HCT116 (cell line): ENCODE measurements around the gene STX12. TPM values are rescaled to one million over a fixed set of nuclear protein-coding genes. Genes with fewer than 3 reads are reported as not detected.

Source experiments
- ATAC-seq: fragments of 200-7000 bp; cut with Tn5 transposase; 2 replicates; pipeline ENCODE4 v1.9.1; 2020; ENCODE audit warnings: mild to moderate bottlenecking, moderate library complexity
- BruUV-seq: library from RNA; stranded (reverse); fragments of 400-500 nt; replicated peaks from 2 replicates; lab custom pipeline; 2021; lab: Mats Ljungman, UMichigan
- CTCF ChIA-PET: fragments of 300-600 bp; sonication (Branson Sonifier 250); formaldehyde crosslinking; loops from one replicate; lab custom pipeline; 2021; ENCODE audit warnings: antibody characterized with exemption; lab: Charles Lee
- POLR2A ChIA-PET: fragments of 300-600, 350-600 bp; sonication (Branson Sonifier 250); formaldehyde crosslinking; loops from one replicate; lab custom pipeline; 2021; ENCODE audit warnings: antibody characterized with exemption; lab: Charles Lee
- RAD21 ChIA-PET, 2 experiments: fragments of 300-600 bp; sonication (Branson Sonifier 250); formaldehyde crosslinking; loops; one replicate each; lab custom pipeline; 2023; ENCODE audit warnings: low total read pairs in 2 of 2; ENCODE audit not compliant: uncharacterized antibody in 2 of 2, unreplicated experiment in 2 of 2, low non-redundant PET in 1 of 2; lab: Charles Lee
- DNase-seq: peaks from one replicate; pipeline ENCODE4 v3.0.0-alpha.2; 2010; ENCODE audit warnings: low read depth, low spot score
- H2AFZ ChIP-seq: fragments of 200-600 bp; shearing (Covaris generic), sonication (generic); 2 replicates; pipeline ENCODE4 v1.6.1; 2017; ENCODE audit warnings: low read depth, mixed run types, mixed read lengths, antibody characterized with exemption, low read length; ENCODE audit not compliant: poor library complexity, severe bottlenecking
- H3K27ac ChIP-seq: 2 replicates; pipeline ENCODE4 v1.5.1; 2012; ENCODE audit warnings: low read depth, low read length
- H3K27me3 ChIP-seq: fragments of 200-600 bp; sonication (generic); 2 replicates; pipeline ENCODE4 v1.6.1; 2016; ENCODE audit warnings: mixed run types, low read length, mixed read lengths; ENCODE audit not compliant: insufficient read depth
- H3K36me3 ChIP-seq, 2 experiments: fragments of 200-500 bp in 1 of 2; fragments of 200-600 bp in 1 of 2; sonication (Bioruptor generic) in 1 of 2; sonication (generic) in 1 of 2; 2 replicates each; pipeline versions ENCODE4 v1.5.1 to v1.6.1; 2014 to 2016; ENCODE audit warnings: low read length in 2 of 2, inconsistent platforms in 1 of 2, mixed read lengths in 1 of 2, mixed run types in 1 of 2; ENCODE audit not compliant: insufficient read depth in 2 of 2, control insufficient read depth in 1 of 2
- H3K4me1 ChIP-seq, 2 experiments: fragments of 200-600 bp in 1 of 2; sonication (generic) in 1 of 2; 2 replicates each; pipeline versions ENCODE4 v1.5.1 to v1.6.1; 2012 to 2017; ENCODE audit warnings: low read length in 2 of 2, inconsistent platforms in 1 of 2, mild to moderate bottlenecking in 1 of 2, mixed read lengths in 1 of 2, mixed run types in 1 of 2, moderate library complexity in 1 of 2; ENCODE audit not compliant: insufficient read depth in 2 of 2, control insufficient read depth in 1 of 2
- H3K4me2 ChIP-seq: fragments of 200-600 bp; sonication (generic); 2 replicates; pipeline ENCODE4 v1.6.1; 2017; ENCODE audit warnings: mixed run types, low read length, mixed read lengths
- H3K4me3 ChIP-seq, 2 experiments: fragments of 200-600 bp in 1 of 2; sonication (generic) in 1 of 2; replicated peaks in 1 of 2; 2 replicates each; pipeline ENCODE4 v1.5.1; 2011 to 2016; ENCODE audit warnings: low read length in 2 of 2, control low read depth in 1 of 2, low read depth in 1 of 2, mild to moderate bottlenecking in 1 of 2, mixed read lengths in 1 of 2, mixed run types in 1 of 2
- H3K79me2 ChIP-seq: fragments of 200-600 bp; sonication (generic); 2 replicates; pipeline ENCODE4 v1.6.1; 2017; ENCODE audit warnings: mild to moderate bottlenecking, mixed run types, low read length, moderate library complexity, mixed read lengths; ENCODE audit not compliant: insufficient read depth
- H3K9ac ChIP-seq: fragments of 200-600 bp; sonication (generic); 2 replicates; pipeline ENCODE4 v1.6.1; 2016; ENCODE audit warnings: low read length, mixed read lengths
- H3K9me2 ChIP-seq: fragments of 200-600 bp; sonication (generic), shearing (Covaris generic); 2 replicates; pipeline ENCODE4 v1.6.1; 2017; ENCODE audit warnings: mixed run types, mild to moderate bottlenecking, moderate library complexity; ENCODE audit not compliant: insufficient read depth
- H3K9me3 ChIP-seq, 2 experiments: fragments of 200-500 bp in 1 of 2; fragments of 200-600 bp in 1 of 2; sonication (Bioruptor generic) in 1 of 2; sonication (generic) in 1 of 2; 2 replicates each; pipeline ENCODE4 v1.6.1; 2014 to 2017; ENCODE audit warnings: low read length in 2 of 2, mixed read lengths in 2 of 2, inconsistent platforms in 1 of 2, low read depth in 1 of 2, mild to moderate bottlenecking in 1 of 2, mixed run types in 1 of 2, moderate library complexity in 1 of 2; ENCODE audit not compliant: control insufficient read depth in 1 of 2, insufficient read depth in 1 of 2
- H4K20me1 ChIP-seq: fragments of 200-600 bp; sonication (generic), shearing (Covaris generic); 2 replicates; pipeline ENCODE4 v1.6.1; 2017; ENCODE audit warnings: mixed run types, mild to moderate bottlenecking, moderate library complexity; ENCODE audit not compliant: insufficient read depth
- CBX3 ChIP-seq: IDR thresholded peaks from 2 replicates; pipeline ENCODE4 v1.6.1; 2012; ENCODE audit warnings: low read depth
- CEBPB ChIP-seq: IDR thresholded peaks from 2 replicates; pipeline ENCODE4 v1.6.1; 2012; ENCODE audit warnings: low read depth
- EZH2 ChIP-seq: fragments of 200-600 bp; sonication (generic); IDR thresholded peaks from 2 replicates; pipeline ENCODE4 v1.6.1; 2017; ENCODE audit warnings: antibody characterized with exemption, mixed run types
- FOSL1 ChIP-seq: IDR thresholded peaks from 2 replicates; pipeline ENCODE4 v1.6.1; 2012; ENCODE audit warnings: low read depth
- POLR2A ChIP-seq: IDR thresholded peaks from 2 replicates; pipeline ENCODE4 v1.7.0; 2011; ENCODE audit warnings: borderline replicate concordance; ENCODE audit not compliant: insufficient read depth, insufficient read length; ENCODE audit errors: extremely low read depth
- RAD21 ChIP-seq: IDR thresholded peaks from 2 replicates; pipeline ENCODE4 v1.6.1; 2012; ENCODE audit warnings: low read depth, mild to moderate bottlenecking
- SRF ChIP-seq: IDR thresholded peaks from 2 replicates; pipeline ENCODE4 v1.6.1; 2012; ENCODE audit warnings: low read depth
- ZFX ChIP-seq: fragments of 450-650 bp; IDR thresholded peaks from 2 replicates; pipeline ENCODE4 v1.6.1; 2017
- ZNF274 ChIP-seq: fragments of 200-500 bp; sonication (Bioruptor generic); IDR thresholded peaks from 2 replicates; pipeline ENCODE4 v1.6.1; 2014; ENCODE audit warnings: mild to moderate bottlenecking, low read depth, low read length, inconsistent platforms
- intact Hi-C: fragments of 100-400 bp; cut with micrococcal nuclease; formaldehyde crosslinking; loops from 2 replicates; pipeline ENCODE4 v1.10.0; 2022
- total RNA-seq: library from RNA; stranded (reverse); gene quantifications from one replicate; pipeline ENCODE4 v1.2.1, GENCODE V29; 2021; ENCODE audit not compliant: unreplicated experiment
- TF ChIP-seq, protein P1 (sequence below), 3 experiments: fragments of 200-600 bp in 1 of 3; sonication (generic) in 1 of 3; IDR thresholded peaks in 2 of 3; conservative IDR thresholded peaks in 1 of 3; 2 replicates each; pipeline ENCODE4 v1.5.1; 2012 to 2017; ENCODE audit warnings: low read depth in 2 of 3, low read length in 2 of 3, antibody characterized with exemption in 1 of 3, borderline replicate concordance in 1 of 3, control low read depth in 1 of 3, mild to moderate bottlenecking in 1 of 3, mixed read lengths in 1 of 3, mixed run types in 1 of 3, moderate library complexity in 1 of 3; ENCODE audit not compliant: insufficient read depth in 1 of 3
- TF ChIP-seq, protein P2 (sequence below): IDR thresholded peaks from 2 replicates; pipeline ENCODE4 v1.6.1; 2011; ENCODE audit warnings: mild to moderate bottlenecking, low read length, moderate library complexity; ENCODE audit not compliant: insufficient replicate concordance; ENCODE audit errors: extremely low read depth
- TF ChIP-seq, protein P3 (sequence below): IDR thresholded peaks from 2 replicates; pipeline ENCODE4 v1.6.1; 2012

STX12 gene
- total RNA-seq, 1 experiment from 2014 or later, result 27.6 TPM

DNA sequence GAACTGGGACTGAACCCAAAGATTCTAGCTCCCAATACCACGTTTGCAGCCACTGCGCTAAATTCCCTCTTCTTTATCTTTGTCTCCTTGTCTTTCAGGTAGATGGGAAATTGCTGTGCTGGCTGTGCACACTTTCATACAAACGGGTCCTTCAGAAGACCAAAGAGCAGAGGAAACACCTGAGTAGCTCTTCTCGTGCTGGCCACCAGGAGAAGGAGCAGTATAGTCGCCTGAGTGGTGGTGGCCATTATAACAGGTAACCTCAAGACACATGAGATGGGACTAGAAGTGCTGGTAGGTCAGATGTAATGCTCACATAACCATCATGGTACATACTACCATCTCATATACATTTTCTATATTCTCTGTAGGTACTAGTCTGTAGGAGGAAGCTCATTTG lies 28.5 kb upstream of the STX12 start:
- H3K4me1 ChIP-seq, result no peaks in the 10 kb centered on the region
- peak; percentile 58; the same call in 1 of the 2 replicates for ATAC-seq
- H3K27ac ChIP-seq, result no peak overlapping the region
- no peaks in the 10 kb centered on the region for H3K79me2 ChIP-seq
- H3K4me3 ChIP-seq, result no peak overlapping the region
- POLR2A ChIA-PET, result no interaction called here
- TF ChIP-seq EZH2, result no peak
- no peak for TF ChIP-seq SRF
- TF ChIP-seq, protein P1, sequence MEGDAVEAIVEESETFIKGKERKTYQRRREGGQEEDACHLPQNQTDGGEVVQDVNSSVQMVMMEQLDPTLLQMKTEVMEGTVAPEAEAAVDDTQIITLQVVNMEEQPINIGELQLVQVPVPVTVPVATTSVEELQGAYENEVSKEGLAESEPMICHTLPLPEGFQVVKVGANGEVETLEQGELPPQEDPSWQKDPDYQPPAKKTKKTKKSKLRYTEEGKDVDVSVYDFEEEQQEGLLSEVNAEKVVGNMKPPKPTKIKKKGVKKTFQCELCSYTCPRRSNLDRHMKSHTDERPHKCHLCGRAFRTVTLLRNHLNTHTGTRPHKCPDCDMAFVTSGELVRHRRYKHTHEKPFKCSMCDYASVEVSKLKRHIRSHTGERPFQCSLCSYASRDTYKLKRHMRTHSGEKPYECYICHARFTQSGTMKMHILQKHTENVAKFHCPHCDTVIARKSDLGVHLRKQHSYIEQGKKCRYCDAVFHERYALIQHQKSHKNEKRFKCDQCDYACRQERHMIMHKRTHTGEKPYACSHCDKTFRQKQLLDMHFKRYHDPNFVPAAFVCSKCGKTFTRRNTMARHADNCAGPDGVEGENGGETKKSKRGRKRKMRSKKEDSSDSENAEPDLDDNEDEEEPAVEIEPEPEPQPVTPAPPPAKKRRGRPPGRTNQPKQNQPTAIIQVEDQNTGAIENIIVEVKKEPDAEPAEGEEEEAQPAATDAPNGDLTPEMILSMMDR (IDR thresholded peaks at IDR 0.05 in 2 of 3, conservative IDR thresholded peaks at IDR 0.05 in 1 of 3; ENCODE audit: borderline replicate concordance in 1 of 3, insufficient read depth in 1 of 3, low read depth in 2 of 3, low read length in 2 of 3), result peak in 2 of 3 experiments; percentile 17 to 35; a peak in 3 of 6 replicates
- H2AFZ ChIP-seq, result no peak overlapping the region
- DNase-seq, result no peak
- CTCF ChIA-PET, result no interaction called here
- H3K4me2 ChIP-seq, result no peak overlapping the region
- H3K9me3 ChIP-seq, result no peaks in the 10 kb centered on the region
- H3K9me2 ChIP-seq, result no peaks in the 10 kb centered on the region
- no TSS peak for BruUV-seq
- H4K20me1 ChIP-seq, result no peaks in the 10 kb centered on the region
- no peak overlapping the region for H3K9ac ChIP-seq
- H3K36me3 ChIP-seq, result peaks cover 0 to 2% of the 10 kb centered on the region in 2 experiments; a peak in 1 of 4 replicates
- intact Hi-C loops, result no loop called here
- no peaks in the 10 kb centered on the region for H3K27me3 ChIP-seq
- RAD21 ChIA-PET, result no interaction called here

DNA sequence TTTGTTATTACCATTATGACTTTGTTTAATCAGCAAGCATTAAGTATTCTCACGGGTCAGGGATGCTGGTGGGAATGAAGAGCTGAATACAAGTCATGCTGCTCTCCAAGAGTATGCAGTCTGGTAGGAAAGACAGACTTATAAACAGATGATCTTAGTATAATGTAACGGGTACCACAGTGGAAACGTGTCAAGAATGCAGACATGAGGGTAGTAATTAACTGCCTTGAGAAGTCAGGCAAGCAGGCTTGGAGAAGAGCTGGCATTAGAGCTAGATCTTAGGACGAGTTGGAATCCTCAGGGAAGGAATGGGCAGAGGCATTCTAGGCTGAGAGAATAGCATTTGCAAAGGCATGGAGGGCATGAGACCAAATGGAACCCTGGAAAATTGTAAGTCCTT lies 27.6 kb upstream of the STX12 start:
- TF ChIP-seq SRF (no peak), EZH2 (no peak), RAD21 (no peak), ZFX (no peak), ZNF274 (no peak), CEBPB (no peak), POLR2A (no peak), CBX3 (no peak), FOSL1 (no peak)
- TF ChIP-seq, protein P2, sequence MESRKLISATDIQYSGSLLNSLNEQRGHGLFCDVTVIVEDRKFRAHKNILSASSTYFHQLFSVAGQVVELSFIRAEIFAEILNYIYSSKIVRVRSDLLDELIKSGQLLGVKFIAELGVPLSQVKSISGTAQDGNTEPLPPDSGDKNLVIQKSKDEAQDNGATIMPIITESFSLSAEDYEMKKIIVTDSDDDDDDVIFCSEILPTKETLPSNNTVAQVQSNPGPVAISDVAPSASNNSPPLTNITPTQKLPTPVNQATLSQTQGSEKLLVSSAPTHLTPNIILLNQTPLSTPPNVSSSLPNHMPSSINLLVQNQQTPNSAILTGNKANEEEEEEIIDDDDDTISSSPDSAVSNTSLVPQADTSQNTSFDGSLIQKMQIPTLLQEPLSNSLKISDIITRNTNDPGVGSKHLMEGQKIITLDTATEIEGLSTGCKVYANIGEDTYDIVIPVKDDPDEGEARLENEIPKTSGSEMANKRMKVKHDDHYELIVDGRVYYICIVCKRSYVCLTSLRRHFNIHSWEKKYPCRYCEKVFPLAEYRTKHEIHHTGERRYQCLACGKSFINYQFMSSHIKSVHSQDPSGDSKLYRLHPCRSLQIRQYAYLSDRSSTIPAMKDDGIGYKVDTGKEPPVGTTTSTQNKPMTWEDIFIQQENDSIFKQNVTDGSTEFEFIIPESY, result no peak
- TF ChIP-seq, protein P3, sequence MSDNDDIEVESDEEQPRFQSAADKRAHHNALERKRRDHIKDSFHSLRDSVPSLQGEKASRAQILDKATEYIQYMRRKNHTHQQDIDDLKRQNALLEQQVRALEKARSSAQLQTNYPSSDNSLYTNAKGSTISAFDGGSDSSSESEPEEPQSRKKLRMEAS, result no peak
- TF ChIP-seq, all 23 proteins: peak for 0
- Histone ChIP-seq H4K20me1 (no peaks in the 10 kb centered on the region), H3K4me1 (no peaks in the 10 kb centered on the region), H3K27ac (no peak overlapping the region), H3K36me3 (peaks cover 2 to 4% of the 10 kb centered on the region in 2 experiments; a peak in 2 of 4 replicates), H3K9me3 (no peaks in the 10 kb centered on the region), H3K9me2 (no peaks in the 10 kb centered on the region), H3K27me3 (no peaks in the 10 kb centered on the region), H3K4me2 (no peak overlapping the region), H3K9ac (no peak overlapping the region), H2AFZ (no peak overlapping the region), H3K4me3 (no peak overlapping the region), H3K79me2 (no peaks in the 10 kb centered on the region)
- ATAC-seq (no peak), DNase-seq (no peak)
- ChIA-PET RAD21 (no interaction called here), POLR2A (no interaction called here), CTCF (no interaction called here)
- intact Hi-C loops, result no loop called here
- BruUV-seq, result no TSS peak
